Calu3 (cell line): ENCODE data around the gene DOCK3. TPM values are rescaled to one million over a fixed set of nuclear protein-coding genes. Genes with fewer than 3 reads are reported as not detected.

Source experiments
- BruUV-seq: library from RNA; stranded (reverse); fragments of 400-500 nt; replicated peaks from 2 replicates; lab custom pipeline; 2021; lab: Mats Ljungman, UMichigan
- CTCF ChIA-PET: fragments of 300-600 bp; sonication (Branson Sonifier 250); formaldehyde crosslinking; loops from one replicate; lab custom pipeline; 2022; ENCODE audit warnings: antibody characterized with exemption; lab: Charles Lee
- DNase-seq: peaks from one replicate; pipeline ENCODE4 v3.0.0; 2022
- H3K27ac Mint-ChIP-seq: one replicate; pipeline ENCODE4 v1.8.0; 2022; ENCODE audit warnings: mixed read lengths; ENCODE audit not compliant: unreplicated experiment
- H3K27me3 Mint-ChIP-seq: one replicate; pipeline ENCODE4 v1.8.0; 2022; ENCODE audit warnings: mixed read lengths; ENCODE audit not compliant: unreplicated experiment
- H3K36me3 Mint-ChIP-seq: one replicate; pipeline ENCODE4 v1.8.0; 2022; ENCODE audit warnings: mild to moderate bottlenecking, moderate library complexity, mixed read lengths; ENCODE audit not compliant: insufficient read depth, unreplicated experiment
- H3K4me1 Mint-ChIP-seq: one replicate; pipeline ENCODE4 v1.8.0; 2022; ENCODE audit warnings: mild to moderate bottlenecking, low read depth, mixed read lengths; ENCODE audit not compliant: unreplicated experiment
- H3K4me3 Mint-ChIP-seq: one replicate; pipeline ENCODE4 v1.8.0; 2022; ENCODE audit warnings: mild to moderate bottlenecking, low read depth, moderate library complexity, mixed read lengths; ENCODE audit not compliant: unreplicated experiment
- H3K9me3 Mint-ChIP-seq: one replicate; pipeline ENCODE4 v1.8.0; 2022; ENCODE audit warnings: low read depth, mixed read lengths; ENCODE audit not compliant: unreplicated experiment
- CTCF ChIP-seq: fragments of 200-600 bp; IDR thresholded peaks from one replicate; pipeline ENCODE4 v1.8.0; 2022; ENCODE audit warnings: antibody characterized with exemption; ENCODE audit not compliant: unreplicated experiment
- intact Hi-C: fragments of 100-400 bp; cut with micrococcal nuclease; formaldehyde crosslinking; loops from one replicate; pipeline ENCODE4 v1.10.0; 2022; ENCODE audit not compliant: unreplicated experiment
- total RNA-seq: library from RNA; stranded (reverse); gene quantifications from 2 replicates; pipeline ENCODE4 v1.2.3, GENCODE V29; 2022

Gene DOCK3
- total RNA-seq, 1 experiment from 2014 or later, result 0.19 TPM

GRCh38 chr3:50637945-50638344 lies 36.8 kb upstream of the DOCK3 start:
- H3K27me3 Mint-ChIP-seq, result no peaks in the 10 kb centered on the region
- H3K4me3 Mint-ChIP-seq, result no peak overlapping the region
- H3K36me3 Mint-ChIP-seq, result no peaks in the 10 kb centered on the region
- DNase-seq, result no peak
- BruUV-seq, result no TSS peak
- H3K27ac Mint-ChIP-seq, result no peak overlapping the region
- no peak for TF ChIP-seq CTCF
- CTCF ChIA-PET, result interaction anchor here (1.5 kb wide), 1 partner anchor 15 kb away, joined by 3 read pairs; no protein-coding TSS in a partner anchor
- intact Hi-C loops, result no loop called here
- H3K4me1 Mint-ChIP-seq, result peaks cover 17% of the 10 kb centered on the region
- H3K9me3 Mint-ChIP-seq, result no peaks in the 10 kb centered on the region

- Mint-ChIP-seq H3K4me1 (peaks cover 9% of the 10 kb centered on the region), H3K27me3 (no peaks in the 10 kb centered on the region), H3K4me3 (no peak overlapping the region), H3K36me3 (peaks cover 7% of the 10 kb centered on the region), H3K27ac (no peak overlapping the region), H3K9me3 (no peaks in the 10 kb centered on the region)
- intact Hi-C loops, result no loop called here
- TF ChIP-seq CTCF, result no peak
- DNase-seq, result no peak
- CTCF ChIA-PET, result interaction anchor here (0.5 to 1.5 kb wide), 2 partner anchors 14 to 62 kb away, joined by 3 to 4 read pairs; no protein-coding TSS in a partner anchor
- BruUV-seq, result no TSS peak
These were observed 35.7 kb upstream of the DOCK3 start for GRCh38 chr3:50639055-50639494.

GRCh38 chr3:50642382-50642781 lies 32.3 kb upstream of the DOCK3 start:
- DNase-seq, result no peak
- Mint-ChIP-seq H3K9me3 (no peaks in the 10 kb centered on the region), H3K36me3 (peaks cover 7% of the 10 kb centered on the region), H3K27ac (no peak overlapping the region), H3K4me3 (no peak overlapping the region), H3K4me1 (no peaks in the 10 kb centered on the region), H3K27me3 (no peaks in the 10 kb centered on the region)
- CTCF ChIA-PET, result no interaction called here
- no TSS peak for BruUV-seq
- no peak for TF ChIP-seq CTCF
- intact Hi-C loops, result no loop called here

- Mint-ChIP-seq H3K4me3 (no peak overlapping the region), H3K4me1 (no peaks in the 10 kb centered on the region), H3K27ac (no peak overlapping the region), H3K27me3 (no peaks in the 10 kb centered on the region), H3K9me3 (no peaks in the 10 kb centered on the region), H3K36me3 (peaks cover 7% of the 10 kb centered on the region)
- no peak for TF ChIP-seq CTCF
- no peak for DNase-seq
- BruUV-seq, result no TSS peak
- CTCF ChIA-PET, result interaction anchor here (0.6 kb wide), 1 partner anchor 250 kb away, joined by 5 read pairs; no protein-coding TSS in a partner anchor
- intact Hi-C loops, result no loop called here
These were observed 30.2 kb upstream of the DOCK3 start for GRCh38 chr3:50644561-50644960.
